Ovary (tissue), 3 donors: ENCODE measurements around the gene DCTD.

ENCODE experiments used
- CTCF ChIP-seq, 3 donors: fragments of 450-650 bp in 2 of 3; fragments of 200-600 bp in 1 of 3; IDR thresholded peaks; one replicate each; pipeline versions ENCODE4 v1.5.1 to v1.8.0; 2016 to 2022; ENCODE audit warnings: antibody characterized with exemption in 3 of 3, mild to moderate bottlenecking in 1 of 3
- EP300 ChIP-seq: sonication (generic); formaldehyde crosslinking; IDR thresholded peaks from one replicate; pipeline ENCODE4 v1.6.1; 2017; ENCODE audit warnings: antibody characterized with exemption
- POLR2A ChIP-seq: fragments of 450-650 bp; IDR thresholded peaks from one replicate; pipeline ENCODE4 v1.6.1; 2017; ENCODE audit warnings: antibody characterized with exemption, mild to moderate bottlenecking, moderate library complexity
- donor health status: DM: no; HTN: no; CAD: no.

- TF ChIP-seq EP300, result no peak
- TF ChIP-seq POLR2A, result no peak
- no peak for TF ChIP-seq CTCF (IDR thresholded peaks at IDR 0.05)
Measured at GRCh38 chr4:182930889-182931288, 13.7 kb upstream of the DCTD start.
